Adrenal gland (tissue), 12 donors: ENCODE measurements around the gene SPTBN1. TPM values are rescaled to one million over a fixed set of nuclear protein-coding genes. Genes with fewer than 3 reads are reported as not detected.

Experiments
- DNase-seq, 7 donors: peaks; one replicate each; pipeline ENCODE4 v3.0.0-alpha.2; 2019 to 2020
- H3K27ac ChIP-seq, 5 donors: fragments of 200-600 bp; sonication (generic) in 4 of 5; 1 replicate in 3 of 5; 2 replicates in 2 of 5; pipeline versions ENCODE4 v1.5.1 to v1.8.0; 2016 to 2020; ENCODE audit warnings: mild to moderate bottlenecking in 1 of 5
- H3K27me3 ChIP-seq: fragments of 200-600 bp; 2 replicates; pipeline ENCODE4 v1.8.0; 2021
- H3K36me3 ChIP-seq, 2 donors: fragments of 200-600 bp; replicated peaks in 1 of 2; 1 replicate in 1 of 2; 2 replicates in 1 of 2; pipeline versions ENCODE4 v1.5.1 to v1.8.0; 2018 to 2022
- H3K4me1 ChIP-seq, 2 donors: fragments of 200-600 bp; replicated peaks in 1 of 2; 1 replicate in 1 of 2; 2 replicates in 1 of 2; pipeline versions ENCODE4 v1.5.1 to v1.8.0; 2018 to 2021
- H3K4me3 ChIP-seq, 4 donors: fragments of 200-600 bp; sonication (generic) in 3 of 4; one replicate each; pipeline ENCODE4 v1.5.1; 2016 to 2018
- H3K9me3 ChIP-seq, 3 donors: fragments of 200-600 bp; sonication (generic) in 1 of 3; replicated peaks in 1 of 3; 1 replicate in 2 of 3; 2 replicates in 1 of 3; pipeline versions ENCODE4 v1.5.1 to v1.8.0; 2016 to 2021
- CTCF ChIP-seq, 6 experiments: fragments of 450-650 bp in 4 of 6; fragments of 200-600 bp in 2 of 6; sonication (generic) in 1 of 6; IDR thresholded peaks; 1 replicate in 5 of 6; 2 replicates in 1 of 6; pipeline versions ENCODE4 v1.5.1 to v1.8.0; 2016 to 2021; ENCODE audit warnings: antibody characterized with exemption in 6 of 6, mild to moderate bottlenecking in 2 of 6, moderate library complexity in 1 of 6
- POLR2A ChIP-seq, 2 donors: fragments of 450-650 bp; IDR thresholded peaks; one replicate each; pipeline ENCODE4 v1.6.1; 2017; ENCODE audit warnings: antibody characterized with exemption in 2 of 2, mild to moderate bottlenecking in 2 of 2, moderate library complexity in 1 of 2
- WGBS, 4 donors: extraction: QIAGEN DNeasy Blood & Tissue Kit in 2 of 4; methylation state at CpG; one replicate each; pipeline versions ENCODE4 v1.1.5 to v1.1.7; 2013 to 2017; 5-methylcytosine and 5-hydroxymethylcytosine counted together
- intact Hi-C, 2 donors: fragments of 100-400 bp; cut with DNase I; formaldehyde crosslinking; loops; one replicate each; pipeline versions ENCODE4 v1.14.1 to v1.15.0; 2022 to 2023
- polyA plus RNA-seq, 3 donors: library from polyadenylated mRNA; stranded (reverse); fragments of 200-250 nt in 2 of 3; fragments of 350-450 nt in 1 of 3; fragmentation: Illumina TruSeq in 1 of 3; extraction: RNeasy Lipid Tissue Mini Kit (QIAGEN cat#74804) in 1 of 3; gene quantifications; one replicate each; pipeline ENCODE4 v1.2.3, GENCODE V29; 2013 to 2014
- total RNA-seq, 9 donors: library from RNA; depleted of rRNA in 4 of 9; stranded (reverse); fragments of >200 nt in 4 of 9; fragments of 120-200 nt in 1 of 9; fragmentation: NEBNext Ultra II Directional in 1 of 9; extraction: Animal tissue kit (Norgen Biotek cat#: 25700) in 1 of 9; gene quantifications; one replicate each; pipeline versions ENCODE4 v1.1.0 to v1.2.4, GENCODE V29; 2013 to 2023
- donor health status: healthy with polysubstance abuse.
- donor health status: Bipolar disorder and iron deficiency.
- donor health status: DM: yes; HTN: yes; CAD: no.
- donor health status: DM: no; HTN: no; CAD: no.
- donor health status: DM: no; HTN: no; CAD: no.
- donor health status: DM: yes; HTN: yes; CAD: no.

Gene SPTBN1
- total and polyA plus RNA-seq, 12 donors, result 72.9 to 653 (median 493) TPM

DNA sequence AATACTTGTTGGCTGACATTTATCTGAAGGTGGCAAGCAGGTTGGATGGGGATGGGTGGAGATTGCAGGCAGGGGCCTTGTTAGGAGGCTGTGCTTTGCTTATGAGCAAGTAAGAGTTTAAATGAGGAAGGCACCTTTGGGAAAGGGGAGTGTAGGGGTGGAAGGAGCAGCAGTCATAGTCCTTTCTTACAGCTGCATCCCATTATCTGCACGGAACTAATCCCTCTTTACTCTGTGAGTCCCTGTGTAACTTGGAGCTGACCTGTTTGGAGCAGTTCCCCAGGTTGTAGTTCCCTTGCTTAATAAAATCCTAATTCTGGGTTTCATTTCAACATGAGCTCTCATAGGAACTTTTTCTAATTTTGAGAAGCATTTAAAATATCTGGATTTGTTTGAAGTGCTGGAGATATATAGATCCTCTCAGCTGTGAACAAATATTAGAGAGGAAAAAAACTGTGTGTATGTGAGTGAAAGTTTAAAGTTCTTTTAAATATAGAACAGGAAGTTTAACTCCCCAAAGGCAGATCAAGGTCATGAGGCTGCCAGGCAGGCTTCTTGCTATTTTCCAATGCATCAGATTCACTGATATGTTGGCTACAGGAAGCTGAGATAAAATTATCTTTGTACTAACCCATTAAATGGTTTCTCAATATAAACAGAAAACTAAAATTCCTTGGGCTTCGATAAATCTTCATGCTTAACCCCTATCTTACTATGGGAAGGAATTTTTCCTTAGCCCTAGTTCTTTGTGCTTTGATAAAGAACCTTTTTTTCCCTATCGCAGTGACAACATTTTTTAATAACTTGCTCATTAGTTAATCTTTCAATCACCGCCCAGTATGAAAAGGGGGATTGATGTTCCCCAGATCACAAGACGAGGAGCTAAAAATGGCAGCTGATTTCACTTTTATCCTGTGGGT is 162.8 kb downstream of the SPTBN1 start:
- intact Hi-C loops, result no loop called here
- no peak for TF ChIP-seq POLR2A (IDR thresholded peaks at IDR 0.05)
- TF ChIP-seq CTCF (IDR thresholded peaks at IDR 0.05), result no peak
- H3K4me1 ChIP-seq, result peaks cover 21 to 71% of the 10 kb centered on the region in 2 donors
- no peak overlapping the region for H3K4me3 ChIP-seq
- no peaks in the 10 kb centered on the region for H3K27me3 ChIP-seq
- H3K36me3 ChIP-seq, result peaks cover 0 to 54% of the 10 kb centered on the region in 2 donors
- peak in 6 of 7 donors; percentile 60 to 84 (median 76) for DNase-seq
- 15 to 27% (median 25%) methylated on average over 5 of the region's 5 CpGs for WGBS, 4 donors
- no peaks in the 10 kb centered on the region for H3K9me3 ChIP-seq
- peak overlapping the region; percentile 69 to 93 (median 86) for H3K27ac ChIP-seq

- Histone ChIP-seq H3K27ac (peak overlapping the region; percentile 45 to 93 (median 79)), H3K4me3 (no peak overlapping the region), H3K27me3 (no peaks in the 10 kb centered on the region), H3K4me1 (peaks cover 18 to 71% of the 10 kb centered on the region in 2 donors), H3K9me3 (no peaks in the 10 kb centered on the region), H3K36me3 (peaks cover 0 to 61% of the 10 kb centered on the region in 2 donors)
- no peak for TF ChIP-seq CTCF (IDR thresholded peaks at IDR 0.05)
- TF ChIP-seq POLR2A (IDR thresholded peaks at IDR 0.05), result no peak
- intact Hi-C loops, result no loop called here
- peak in 1 of 7 donors; percentile 33 for DNase-seq
- 73 to 77% (median 75%) methylated on average over 9 of the region's 9 CpGs for WGBS, 4 donors
Measured at GRCh38 chr2:54619660-54620231, 163.6 kb downstream of the SPTBN1 start.

- TF ChIP-seq CTCF (IDR thresholded peaks at IDR 0.05) (no peak), POLR2A (IDR thresholded peaks at IDR 0.05) (no peak)
- Histone ChIP-seq H3K9me3 (no peaks in the 10 kb centered on the region), H3K27me3 (no peaks in the 10 kb centered on the region), H3K27ac (peak overlapping the region in 2 of 5 donors; percentile 71 to 88), H3K36me3 (peaks cover 0 to 73% of the 10 kb centered on the region in 2 donors), H3K4me3 (no peak overlapping the region), H3K4me1 (peaks cover 18 to 76% of the 10 kb centered on the region in 2 donors)
- WGBS, 4 donors, result 92 to 98% (median 95%) methylated on average over 5 of the region's 5 CpGs
- intact Hi-C loops, result no loop called here
- no peak for DNase-seq
Measured at GRCh38 chr2:54620948-54621347, 164.8 kb downstream of the SPTBN1 start.

DNA sequence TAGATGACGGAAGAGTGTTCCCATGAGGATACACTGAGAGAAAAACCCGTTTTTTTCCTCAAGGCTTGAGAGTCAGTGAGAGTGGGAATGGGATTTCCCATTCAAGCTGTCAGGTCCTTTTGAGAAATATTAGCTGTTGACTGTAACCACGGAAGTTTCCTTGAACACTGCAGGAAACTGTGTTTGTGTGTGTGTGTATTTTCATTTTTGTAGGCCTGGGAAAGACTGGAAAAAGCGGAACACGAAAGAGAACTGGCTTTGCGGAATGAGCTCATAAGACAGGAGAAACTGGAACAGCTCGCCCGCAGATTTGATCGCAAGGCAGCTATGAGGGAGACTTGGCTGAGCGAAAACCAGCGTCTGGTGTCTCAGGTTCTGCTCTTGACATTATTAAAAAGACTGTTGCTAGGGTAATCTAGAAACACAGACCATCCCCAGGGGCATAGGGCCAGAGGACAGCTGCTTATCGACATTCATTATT is 168.5 kb downstream of the SPTBN1 start:
- intact Hi-C loops, result no loop called here
- no peak for TF ChIP-seq CTCF (IDR thresholded peaks at IDR 0.05)
- TF ChIP-seq POLR2A (IDR thresholded peaks at IDR 0.05), result no peak
- no peaks in the 10 kb centered on the region for H3K27me3 ChIP-seq
- no peaks in the 10 kb centered on the region for H3K9me3 ChIP-seq
- H3K36me3 ChIP-seq, result peaks cover 0 to 87% of the 10 kb centered on the region in 2 donors
- H3K4me1 ChIP-seq, result peaks cover 5 to 49% of the 10 kb centered on the region in 2 donors
- WGBS, 4 donors, result 55 to 59% (median 57%) methylated on average over 12 of the region's 12 CpGs
- DNase-seq, result no peak
- peak overlapping the region in 4 of 5 donors; percentile 3 to 92 (median 62) for H3K27ac ChIP-seq
- H3K4me3 ChIP-seq, result no peak overlapping the region
